Fibroblast of gingiva (primary cell): ENCODE results near the gene SLC41A3.

Source experiments
- DNase-seq: peaks from one replicate; pipeline ENCODE4 v3.0.0-alpha.2; 2011; ENCODE audit warnings: low read depth

Gene SLC41A3

DNA sequence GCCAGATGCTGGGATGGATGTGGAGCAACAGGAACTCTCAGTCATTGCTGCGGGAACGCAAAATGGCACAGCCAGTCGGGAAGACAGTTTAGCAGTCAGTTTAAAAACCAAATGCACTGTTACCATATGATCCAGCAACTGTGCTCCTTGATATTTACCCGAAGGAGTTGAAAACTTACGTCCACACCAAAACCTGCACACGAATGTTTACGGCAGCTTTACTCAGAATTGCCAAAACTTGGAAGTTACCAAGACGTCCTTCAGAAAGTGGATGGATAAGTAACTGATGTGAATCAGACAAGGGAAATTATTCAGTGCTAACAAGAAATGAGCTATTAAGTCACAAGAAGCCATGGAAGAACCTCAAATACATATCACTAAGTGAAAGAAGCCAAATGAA is 36.1 kb upstream of the SLC41A3 start:
- DNase-seq = no peak

DNA sequence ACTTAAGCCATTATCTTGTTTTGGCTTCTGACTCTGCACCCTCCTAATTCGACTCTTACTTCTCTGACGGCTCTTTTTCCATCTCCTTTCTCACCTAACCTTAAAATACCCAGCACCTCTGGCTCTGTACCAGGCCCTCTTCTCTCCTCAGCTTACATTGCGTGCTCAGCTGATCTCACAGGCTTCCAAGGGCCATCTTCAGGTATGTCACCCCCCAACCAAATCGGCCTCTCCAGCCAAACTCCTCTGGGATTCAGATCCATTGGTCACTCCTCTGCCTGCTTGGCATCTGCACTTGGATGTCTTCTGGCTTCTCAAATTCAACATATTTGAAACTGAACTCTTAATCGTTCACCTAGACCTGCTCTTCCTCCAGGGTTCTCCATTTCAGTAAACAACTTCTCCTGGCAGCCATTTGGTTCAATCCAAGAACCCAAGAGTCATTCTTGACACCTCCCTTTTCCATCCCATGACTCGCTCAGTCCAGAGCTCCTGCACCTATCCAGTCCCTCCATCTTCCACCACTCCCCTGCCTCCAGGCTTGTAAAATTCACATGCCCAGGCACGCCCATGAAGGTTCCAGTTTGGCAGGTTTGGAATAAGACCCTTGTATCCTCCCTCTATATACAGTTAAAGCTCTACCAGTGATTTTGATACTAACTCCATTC is 35.2 kb upstream of the SLC41A3 start:
- DNase-seq = no peak

DNA sequence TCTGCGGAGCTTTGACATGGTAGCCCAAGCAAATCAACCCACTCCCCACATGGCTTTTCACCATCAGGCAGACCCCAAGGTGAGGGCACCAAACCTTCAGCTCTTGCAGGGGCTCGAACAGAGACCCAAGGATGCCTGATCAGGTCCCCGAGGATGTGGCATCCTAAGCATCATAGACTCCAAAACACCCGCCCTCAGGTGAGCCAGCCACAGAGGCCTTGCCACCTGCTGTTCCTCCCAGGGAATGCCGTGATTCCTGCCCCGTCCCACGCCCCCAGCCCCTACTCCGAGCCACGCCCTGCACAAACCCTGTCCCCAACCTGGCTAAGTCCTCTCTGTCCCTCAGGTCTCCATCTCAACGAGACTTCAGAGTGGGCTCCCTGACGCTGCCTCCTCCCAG is 34.7 kb upstream of the SLC41A3 start:
- no peak for DNase-seq

DNA sequence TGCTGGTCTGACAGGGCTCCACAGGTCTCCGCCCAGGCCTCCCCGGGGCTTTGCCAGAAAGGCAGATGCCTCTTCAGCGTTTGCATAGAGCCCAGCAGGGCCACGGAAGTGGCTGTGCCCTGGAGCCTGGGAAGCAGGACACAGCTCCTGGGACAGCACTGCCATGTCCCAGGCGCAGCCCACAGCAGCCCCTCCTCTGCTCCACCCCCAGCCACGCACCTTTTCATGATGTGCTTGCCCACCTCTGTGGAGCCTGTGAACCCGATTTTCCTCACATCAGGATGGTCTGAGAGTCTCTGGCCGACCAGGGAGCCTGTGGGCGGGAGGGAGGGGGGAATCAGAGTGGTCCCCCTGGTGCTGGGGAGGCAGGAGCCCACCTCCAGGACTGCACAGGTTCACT is 33.9 kb upstream of the SLC41A3 start:
- no peak for DNase-seq

DNA sequence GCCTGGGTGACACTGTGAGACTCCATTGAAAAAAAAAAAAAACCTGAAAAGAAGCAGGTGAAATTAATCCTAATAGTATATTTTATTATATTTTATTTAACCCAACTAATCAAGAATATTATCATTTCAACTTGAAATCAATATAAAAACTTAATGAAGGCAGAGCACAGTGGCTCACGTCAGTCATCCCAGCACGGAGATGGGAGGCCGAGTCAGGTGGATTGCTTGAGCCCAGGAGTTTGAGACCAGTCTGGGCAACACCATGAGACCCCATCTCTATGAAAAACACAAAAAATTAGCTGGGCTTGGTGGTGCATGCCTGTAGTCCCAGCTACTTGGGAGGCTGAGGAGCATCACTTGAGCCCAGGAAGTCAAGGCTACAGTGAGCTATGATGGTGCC is 33.3 kb upstream of the SLC41A3 start:
- DNase-seq = no peak

- no peak for DNase-seq
These were observed 32.6 kb upstream of the SLC41A3 start for GRCh38 chr3:126116526-126116925.

GRCh38 chr3:126114443-126115386 is 30.8 kb upstream of the SLC41A3 start:
- no peak for DNase-seq

GRCh38 chr3:126113733-126114442 is 30.0 kb upstream of the SLC41A3 start:
- no peak for DNase-seq

GRCh38 chr3:126113238-126113555 is 29.3 kb upstream of the SLC41A3 start:
- DNase-seq = no peak

- DNase-seq = no peak
These were observed 28.8 kb upstream of the SLC41A3 start for GRCh38 chr3:126112531-126113237.

- DNase-seq = no peak
These were observed 27.9 kb upstream of the SLC41A3 start for GRCh38 chr3:126111566-126112475.

DNA sequence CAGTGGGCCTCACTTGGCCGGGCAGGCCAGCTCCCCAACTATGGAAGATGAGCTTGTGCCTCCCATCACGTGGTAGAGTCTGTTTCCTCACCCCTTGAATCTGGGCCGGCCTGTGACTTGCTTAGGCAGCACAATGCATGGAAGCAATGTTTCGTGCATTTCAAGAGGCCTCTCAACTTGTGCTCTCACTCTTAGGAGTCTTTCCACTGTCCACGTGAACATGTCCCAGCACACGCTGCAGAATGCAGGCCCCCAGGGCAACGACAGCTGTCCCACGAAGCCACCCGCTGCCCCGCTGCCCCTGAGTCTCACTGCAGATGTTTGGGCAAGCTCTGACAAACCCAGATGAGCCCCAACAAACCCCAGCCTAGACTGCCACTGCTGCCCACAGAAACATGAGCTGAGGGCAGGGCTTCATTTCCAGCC is 27.2 kb upstream of the SLC41A3 start:
- DNase-seq = no peak

GRCh38 chr3:126110431-126111125 is 26.7 kb upstream of the SLC41A3 start:
- DNase-seq = no peak

GRCh38 chr3:126109880-126110235 is 25.9 kb upstream of the SLC41A3 start:
- DNase-seq = no peak

GRCh38 chr3:126109146-126109879 is 25.4 kb upstream of the SLC41A3 start:
- no peak for DNase-seq

DNA sequence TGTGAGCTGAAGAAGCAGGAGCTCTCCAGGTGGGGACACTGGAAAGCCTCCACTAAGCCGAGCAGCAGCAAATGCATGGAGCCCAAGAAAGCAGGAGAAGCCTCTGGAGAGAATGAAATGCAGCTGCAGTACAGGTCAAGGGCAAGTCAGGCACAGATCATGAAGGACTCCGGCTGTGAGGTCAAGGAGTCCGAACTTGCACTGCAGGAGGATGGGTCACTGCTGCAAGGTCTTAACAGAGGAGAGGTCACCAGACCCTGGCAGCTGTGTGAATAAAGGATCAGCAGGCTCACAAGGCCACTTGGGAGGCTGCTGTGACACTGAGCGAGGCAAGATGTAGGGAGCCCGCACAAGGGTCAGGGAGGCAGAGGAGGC is 24.7 kb upstream of the SLC41A3 start:
- DNase-seq = no peak

GRCh38 chr3:126107957-126108675 is 24.2 kb upstream of the SLC41A3 start:
- DNase-seq = no peak

DNA sequence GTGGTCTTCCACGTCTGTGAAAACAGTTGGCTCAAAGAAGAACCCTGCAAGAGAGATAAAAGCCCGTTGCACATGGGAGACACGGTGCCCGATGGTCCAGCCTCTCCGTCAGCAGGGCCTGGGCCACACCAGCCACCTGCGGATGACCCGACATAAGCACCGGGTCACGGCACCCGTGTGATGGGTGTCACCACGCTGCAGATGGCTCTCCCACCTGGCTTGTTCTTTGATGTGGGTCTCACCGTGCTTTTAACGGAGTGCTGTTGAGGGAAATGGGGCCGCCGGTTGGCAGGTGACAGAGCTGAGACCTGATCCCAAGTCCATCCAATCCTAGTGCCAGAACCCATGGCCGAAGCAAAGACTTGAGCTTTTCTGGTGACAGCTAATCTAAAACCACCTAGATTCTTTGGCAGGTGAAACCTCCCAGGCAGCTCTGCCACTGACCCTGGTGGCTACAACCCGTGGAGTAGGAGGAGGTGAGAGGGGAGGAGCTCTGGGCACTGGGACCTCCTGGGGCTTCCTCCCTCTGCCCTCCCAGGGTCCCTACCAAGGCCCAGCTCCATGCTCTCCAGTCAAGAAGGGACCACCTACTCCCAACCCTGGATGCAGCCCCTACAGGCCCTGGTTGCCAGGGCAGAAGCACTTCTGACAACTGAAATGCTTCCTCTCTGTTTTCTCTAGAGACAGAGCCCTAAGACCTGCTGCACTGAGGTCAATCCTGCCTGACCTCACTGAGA is 23.4 kb upstream of the SLC41A3 start:
- DNase-seq = no peak
